B cell (primary cell): ENCODE data around the gene KIAA1210.

Experiments
- CTCF ChIP-seq: fragments of 200-600 bp; IDR thresholded peaks from one replicate; pipeline ENCODE4 v1.8.0; 2022; ENCODE audit warnings: antibody characterized with exemption, mild to moderate bottlenecking
- EZH2 ChIP-seq: IDR thresholded peaks from 2 replicates; pipeline ENCODE4 v1.6.1; 2012; ENCODE audit warnings: borderline replicate concordance, low read depth, mild to moderate bottlenecking, moderate library complexity, low read length; ENCODE audit not compliant: insufficient read depth, poor library complexity, severe bottlenecking

GRCh38 chrX:119036107-119037029, 91.2 kb downstream of the KIAA1210 start:
- TF ChIP-seq CTCF (no peak), EZH2 (no peak)
